ENCODE data around the gene PLCB4.

Gene PLCB4

GRCh38 chr20:9482180-9482579 lies 413.3 kb downstream of the PLCB4 start:
- TF ChIP-seq CTCF (conservative IDR thresholded peaks at IDR 0.05; ENCODE audit: low read length): no peak
- TF ChIP-seq EZH2phosphoT487 (IDR thresholded peaks at IDR 0.05; ENCODE audit: borderline replicate concordance): no peak
- no peaks in the 10 kb centered on the region for H3K36me3 ChIP-seq (ENCODE audit: insufficient read depth, low read length)
- H3F3A ChIP-seq (ENCODE audit: low read depth): no peaks in the 10 kb centered on the region
- H3K4me1 ChIP-seq (ENCODE audit: insufficient read depth, low read length, poor library complexity, severe bottlenecking): peaks cover 26% of the 10 kb centered on the region
- no peak overlapping the region for H3K4me3 ChIP-seq (ENCODE audit: low read length, poor library complexity, severe bottlenecking)
- H3K79me2 ChIP-seq (ENCODE audit: insufficient read depth, low read length): no peaks in the 10 kb centered on the region
- H2AFZ ChIP-seq (ENCODE audit: low read length): no peak overlapping the region
- H3K9me2 ChIP-seq (replicated peaks; ENCODE audit: low read depth, low read length): no peaks in the 10 kb centered on the region
- H3K9ac ChIP-seq (ENCODE audit: low read depth, low read length, poor library complexity, severe bottlenecking): no peak overlapping the region
- no peaks in the 10 kb centered on the region for H3K27me3 ChIP-seq (ENCODE audit: insufficient read depth, low read length, poor library complexity, severe bottlenecking)
- H3K9me3 ChIP-seq (ENCODE audit: insufficient read depth, low read depth, low read length): no peaks in the 10 kb centered on the region
- H3K4me2 ChIP-seq (ENCODE audit: low read depth, low read length, poor library complexity, severe bottlenecking): no peak overlapping the region
- no peaks in the 10 kb centered on the region for H4K20me1 ChIP-seq (ENCODE audit: insufficient read depth, low read length, poor library complexity, severe bottlenecking)

DNA sequence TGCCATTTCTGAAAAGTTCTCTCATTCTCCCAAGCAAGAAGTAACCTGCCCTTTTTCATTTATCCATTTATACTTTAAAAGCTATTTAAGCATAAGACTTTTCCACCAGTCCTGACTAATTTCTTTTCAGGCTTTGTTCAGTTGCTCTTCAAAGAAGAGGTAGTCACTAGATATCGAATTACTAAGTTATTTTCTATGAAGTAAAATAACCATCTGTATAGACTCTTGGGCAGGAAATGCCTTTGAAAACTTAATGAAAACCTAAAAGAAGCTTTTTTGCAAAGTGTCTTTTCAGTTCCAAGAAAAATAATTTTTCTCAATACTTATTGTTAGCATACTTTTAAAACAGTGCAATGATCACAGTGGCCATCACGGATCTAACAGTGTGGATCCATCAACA lies 414.2 kb downstream of the PLCB4 start:
- no peak overlapping the region for H2AFZ ChIP-seq (ENCODE audit: low read length)
- H3K36me3 ChIP-seq (ENCODE audit: insufficient read depth, low read length): no peaks in the 10 kb centered on the region
- H3K9ac ChIP-seq (ENCODE audit: low read depth, low read length, poor library complexity, severe bottlenecking): no peak overlapping the region
- no peaks in the 10 kb centered on the region for H3K9me2 ChIP-seq (replicated peaks; ENCODE audit: low read depth, low read length)
- H4K20me1 ChIP-seq (ENCODE audit: insufficient read depth, low read length, poor library complexity, severe bottlenecking): no peaks in the 10 kb centered on the region
- no peaks in the 10 kb centered on the region for H3K27me3 ChIP-seq (ENCODE audit: insufficient read depth, low read length, poor library complexity, severe bottlenecking)
- H3F3A ChIP-seq (ENCODE audit: low read depth): no peaks in the 10 kb centered on the region
- no peaks in the 10 kb centered on the region for H3K9me3 ChIP-seq (ENCODE audit: insufficient read depth, low read depth, low read length)
- no peaks in the 10 kb centered on the region for H3K79me2 ChIP-seq (ENCODE audit: insufficient read depth, low read length)
- peak overlapping the region; percentile 2 for H3K4me2 ChIP-seq (ENCODE audit: low read depth, low read length, poor library complexity, severe bottlenecking)
- TF ChIP-seq CTCF (conservative IDR thresholded peaks at IDR 0.05; ENCODE audit: low read length): no peak
- no peak for TF ChIP-seq EZH2phosphoT487 (IDR thresholded peaks at IDR 0.05; ENCODE audit: borderline replicate concordance)
- H3K4me1 ChIP-seq (ENCODE audit: insufficient read depth, low read length, poor library complexity, severe bottlenecking): peaks cover 33% of the 10 kb centered on the region
- H3K4me3 ChIP-seq (ENCODE audit: low read length, poor library complexity, severe bottlenecking): no peak overlapping the region

- Histone ChIP-seq H3K79me2 (ENCODE audit: insufficient read depth, low read length) (no peaks in the 10 kb centered on the region), H3K9ac (ENCODE audit: low read depth, low read length, poor library complexity, severe bottlenecking) (no peak overlapping the region), H3K27me3 (ENCODE audit: insufficient read depth, low read length, poor library complexity, severe bottlenecking) (no peaks in the 10 kb centered on the region), H4K20me1 (ENCODE audit: insufficient read depth, low read length, poor library complexity, severe bottlenecking) (no peaks in the 10 kb centered on the region), H3K9me3 (ENCODE audit: insufficient read depth, low read depth, low read length) (no peaks in the 10 kb centered on the region), H3F3A (ENCODE audit: low read depth) (no peaks in the 10 kb centered on the region), H3K4me1 (ENCODE audit: insufficient read depth, low read length, poor library complexity, severe bottlenecking) (peaks cover 44% of the 10 kb centered on the region), H3K36me3 (ENCODE audit: insufficient read depth, low read length) (no peaks in the 10 kb centered on the region), H3K9me2 (replicated peaks; ENCODE audit: low read depth, low read length) (no peaks in the 10 kb centered on the region), H2AFZ (ENCODE audit: low read length) (0 out of 2 replicates have a peak overlapping the region, but pooled peaks have one; percentile 8), H3K4me3 (ENCODE audit: low read length, poor library complexity, severe bottlenecking) (no peak overlapping the region), H3K4me2 (ENCODE audit: low read depth, low read length, poor library complexity, severe bottlenecking) (peak overlapping the region; percentile 15)
- TF ChIP-seq CTCF (conservative IDR thresholded peaks at IDR 0.05; ENCODE audit: low read length) (no peak), EZH2phosphoT487 (IDR thresholded peaks at IDR 0.05; ENCODE audit: borderline replicate concordance) (no peak)
Observed at GRCh38 chr20:9485614-9486340, 416.9 kb downstream of the PLCB4 start.
